ENCODE data around the gene ITSN1.

The ITSN1 gene

DNA sequence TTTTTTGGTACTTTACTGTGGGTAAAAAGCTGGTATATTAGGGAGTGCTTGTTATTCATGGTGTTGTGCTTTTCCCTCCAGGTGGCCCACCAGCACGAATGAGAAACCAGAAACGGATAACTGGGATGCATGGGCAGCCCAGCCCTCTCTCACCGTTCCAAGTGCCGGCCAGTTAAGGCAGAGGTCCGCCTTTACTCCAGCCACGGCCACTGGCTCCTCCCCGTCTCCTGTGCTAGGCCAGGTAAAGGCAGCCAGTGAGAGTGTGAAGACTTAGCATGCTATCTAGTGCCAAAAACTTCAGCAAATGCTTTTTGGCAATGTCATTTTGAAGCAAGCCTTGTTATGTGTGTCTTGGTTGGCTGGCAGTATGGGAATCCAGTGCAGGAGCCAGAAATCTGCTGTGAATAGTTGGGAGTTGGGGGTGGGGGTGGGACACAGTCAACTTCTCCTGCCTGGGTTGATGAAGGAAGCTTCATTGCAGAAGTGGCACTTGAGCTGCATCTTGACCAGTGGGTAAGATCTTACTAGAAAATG, 171.6 kb downstream of the ITSN1 start:
- DNase-seq (ENCODE audit: low spot score) = no peak

DNA sequence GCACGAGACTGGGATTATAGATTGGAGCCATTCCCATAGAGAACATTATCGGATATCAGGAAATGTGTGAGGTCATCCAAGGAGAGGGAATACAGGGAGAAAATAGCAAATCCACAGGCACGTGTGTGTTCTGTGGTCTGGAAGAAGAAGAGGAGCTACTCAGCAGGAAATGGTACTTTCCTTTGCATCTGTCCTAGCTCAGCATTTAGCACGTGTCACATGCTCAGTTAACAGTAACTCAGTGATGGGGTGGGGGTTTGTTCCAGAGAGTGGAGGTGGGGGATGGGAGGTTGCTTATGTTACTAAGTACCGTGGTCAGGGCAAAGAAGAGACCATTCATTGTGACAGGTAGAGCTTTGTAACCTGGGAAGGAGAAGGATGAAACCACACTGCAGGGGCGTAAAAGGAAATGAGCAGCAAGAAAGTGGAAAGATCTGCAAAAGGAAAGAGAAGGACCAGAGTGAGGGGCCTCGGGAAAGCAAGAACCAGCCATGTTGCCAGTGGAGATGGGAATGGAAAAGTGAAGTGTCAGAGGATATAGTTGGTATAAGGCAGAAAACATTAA, 172.9 kb downstream of the ITSN1 start:
- DNase-seq (ENCODE audit: low spot score) = no peak

DNA sequence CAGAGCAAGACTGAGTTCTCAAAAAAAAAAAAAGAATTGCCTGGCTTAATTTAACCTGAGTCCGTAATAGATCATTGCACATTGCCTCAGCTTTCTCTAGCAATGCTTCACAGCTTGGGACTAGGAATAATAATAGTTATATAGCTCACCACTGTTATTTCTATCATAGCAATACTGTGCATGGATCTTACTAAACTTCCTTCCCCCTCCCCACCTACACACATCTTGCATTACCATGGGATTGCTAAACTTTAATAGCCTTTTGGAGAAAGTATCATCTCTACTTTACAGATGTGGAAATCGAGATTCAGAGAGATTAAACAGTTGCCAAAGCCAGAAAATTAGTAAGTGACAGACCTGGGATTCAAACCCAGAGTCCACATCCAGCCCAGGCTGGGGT, 173.9 kb downstream of the ITSN1 start:
- DNase-seq (ENCODE audit: low spot score) = no peak

DNA sequence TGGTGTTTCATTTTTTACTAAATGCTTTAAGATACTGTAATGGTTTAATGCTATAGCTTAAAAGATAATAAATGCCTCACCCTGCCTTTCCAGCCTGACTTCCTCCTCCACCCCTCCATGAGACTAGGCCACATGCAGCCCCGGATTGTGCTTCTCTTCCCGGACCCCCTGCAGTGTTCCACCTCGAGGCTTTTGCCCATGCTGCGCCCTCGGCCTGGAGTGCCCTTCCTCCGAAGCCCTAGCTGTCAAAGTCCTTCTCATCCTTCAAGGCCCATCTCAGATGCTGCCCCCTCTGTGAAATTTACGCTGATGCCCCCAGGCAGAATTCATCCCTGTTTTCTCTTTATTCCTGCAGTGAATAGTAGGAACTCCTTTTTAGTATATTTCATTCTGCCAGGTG, 174.8 kb downstream of the ITSN1 start:
- DNase-seq (ENCODE audit: low spot score) = no peak

DNA sequence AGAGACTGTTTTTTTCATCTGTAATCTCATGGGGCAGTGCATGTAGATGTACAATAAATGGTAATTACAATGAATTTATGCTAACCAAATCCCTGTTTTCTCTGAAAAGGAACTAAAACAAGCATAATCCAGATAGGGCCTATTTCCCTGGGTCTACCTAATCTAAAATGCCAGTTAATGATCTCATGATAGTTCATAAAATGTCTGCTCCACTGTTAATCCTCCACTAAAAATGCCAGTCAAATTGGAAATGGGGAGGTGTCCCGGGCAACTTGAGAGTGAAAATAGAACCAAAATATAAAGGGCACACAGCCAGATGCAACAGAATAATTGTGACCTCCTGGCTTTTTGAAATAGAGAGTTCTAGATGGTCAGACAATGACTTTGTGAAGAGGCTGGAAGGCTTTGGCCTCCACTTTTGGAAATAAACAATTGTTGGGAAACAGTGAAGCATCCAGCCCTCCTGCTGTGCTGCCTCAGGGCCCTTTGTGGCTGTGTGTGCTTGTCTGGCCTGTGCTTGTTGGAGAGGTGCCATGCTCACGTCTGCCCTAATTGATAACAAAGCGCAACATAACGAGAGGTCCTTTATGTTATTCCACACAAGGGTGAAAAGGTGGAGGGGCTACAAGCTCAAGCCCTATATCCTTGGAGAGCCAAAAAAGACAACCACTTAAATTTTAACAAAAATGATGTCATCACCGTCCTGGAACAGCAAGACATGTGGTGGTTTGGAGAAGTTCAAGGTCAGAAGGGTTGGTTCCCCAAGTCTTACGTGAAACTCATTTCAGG, 175.6 kb downstream of the ITSN1 start:
- DNase-seq (ENCODE audit: low spot score) = no peak

DNA sequence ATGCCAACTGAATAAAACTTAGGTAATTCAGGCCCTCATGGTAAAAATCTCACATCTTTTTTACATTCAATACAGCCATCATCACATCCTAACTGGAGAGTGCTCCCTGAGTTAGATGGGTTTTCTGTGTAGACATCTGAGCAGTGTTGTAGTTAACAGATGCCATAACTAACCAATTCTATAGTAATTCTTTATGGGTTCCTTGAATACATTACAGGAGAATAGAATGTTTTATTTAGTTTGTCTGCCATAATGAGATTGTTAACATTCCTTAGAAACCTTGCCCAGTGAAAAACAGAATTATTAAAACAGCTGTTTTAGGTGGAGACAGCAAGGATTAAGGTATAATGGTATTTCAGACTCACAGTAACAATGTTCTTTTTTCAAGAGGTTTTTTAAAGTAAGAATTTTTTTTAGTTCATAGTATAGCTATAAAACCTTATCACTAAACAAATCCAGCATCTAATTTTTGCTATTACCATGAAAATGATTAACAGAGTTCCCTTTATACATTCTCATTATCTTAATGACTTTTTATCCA, 178.0 kb downstream of the ITSN1 start:
- no peak for DNase-seq (ENCODE audit: low spot score)

DNA sequence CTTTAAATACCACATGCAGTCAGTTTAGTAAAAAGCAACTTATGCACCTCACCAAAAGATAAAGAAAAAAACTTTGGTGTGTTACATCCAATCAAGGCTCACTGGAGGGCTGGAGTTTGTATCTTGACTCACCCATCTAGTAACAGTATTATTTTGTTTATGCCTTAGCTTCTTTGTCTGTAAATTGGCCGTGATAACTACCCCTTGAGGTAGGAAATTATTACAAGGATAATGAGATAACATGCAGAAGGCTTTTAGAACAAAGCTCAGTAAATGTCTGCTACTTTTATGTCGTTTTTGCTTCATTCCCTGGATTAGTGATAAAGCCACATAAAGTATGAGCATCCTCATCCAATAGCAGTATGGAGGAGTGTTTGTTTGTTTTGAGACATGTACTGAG, 178.5 kb downstream of the ITSN1 start:
- DNase-seq (ENCODE audit: low spot score) = no peak

DNA sequence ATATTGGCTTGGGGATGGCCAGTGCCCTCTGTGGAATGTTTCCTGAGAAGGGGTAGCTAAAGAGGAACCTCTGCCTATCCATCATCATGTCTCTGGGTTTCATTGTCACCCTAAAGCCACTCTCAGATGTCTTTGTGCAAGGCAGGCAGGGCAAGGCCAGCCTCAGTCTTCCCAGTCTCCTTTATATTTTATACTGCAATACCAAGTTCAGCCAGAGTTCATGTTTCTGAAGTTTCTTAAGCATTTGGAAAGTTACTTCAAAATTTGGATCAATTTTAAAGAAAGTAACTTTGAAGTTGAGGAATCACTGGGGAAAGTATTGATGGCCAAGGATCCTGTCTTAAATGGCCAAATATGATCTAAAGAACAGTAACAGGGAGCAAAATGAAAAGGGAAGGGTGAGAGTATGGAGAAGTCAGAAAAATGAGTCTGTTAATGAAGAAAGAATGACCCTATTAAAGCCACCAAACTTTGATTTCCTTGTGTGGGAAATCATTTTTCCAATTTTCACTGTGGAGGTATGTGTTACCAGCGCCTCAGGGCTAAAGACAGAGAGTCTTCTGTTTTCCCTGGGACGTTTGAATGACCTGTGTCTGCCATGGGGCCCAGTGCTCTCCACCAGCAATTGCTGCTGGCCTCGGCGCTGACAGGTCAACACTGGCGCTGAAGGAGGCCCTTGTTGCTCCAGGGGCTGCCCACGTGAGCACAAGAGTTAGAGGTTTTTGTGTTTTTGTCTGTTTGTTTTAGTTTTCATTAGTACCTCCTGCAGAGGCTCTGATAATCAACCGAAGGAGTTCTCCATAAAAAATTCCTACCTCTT, 179.4 kb downstream of the ITSN1 start:
- DNase-seq (ENCODE audit: low spot score) = no peak

DNA sequence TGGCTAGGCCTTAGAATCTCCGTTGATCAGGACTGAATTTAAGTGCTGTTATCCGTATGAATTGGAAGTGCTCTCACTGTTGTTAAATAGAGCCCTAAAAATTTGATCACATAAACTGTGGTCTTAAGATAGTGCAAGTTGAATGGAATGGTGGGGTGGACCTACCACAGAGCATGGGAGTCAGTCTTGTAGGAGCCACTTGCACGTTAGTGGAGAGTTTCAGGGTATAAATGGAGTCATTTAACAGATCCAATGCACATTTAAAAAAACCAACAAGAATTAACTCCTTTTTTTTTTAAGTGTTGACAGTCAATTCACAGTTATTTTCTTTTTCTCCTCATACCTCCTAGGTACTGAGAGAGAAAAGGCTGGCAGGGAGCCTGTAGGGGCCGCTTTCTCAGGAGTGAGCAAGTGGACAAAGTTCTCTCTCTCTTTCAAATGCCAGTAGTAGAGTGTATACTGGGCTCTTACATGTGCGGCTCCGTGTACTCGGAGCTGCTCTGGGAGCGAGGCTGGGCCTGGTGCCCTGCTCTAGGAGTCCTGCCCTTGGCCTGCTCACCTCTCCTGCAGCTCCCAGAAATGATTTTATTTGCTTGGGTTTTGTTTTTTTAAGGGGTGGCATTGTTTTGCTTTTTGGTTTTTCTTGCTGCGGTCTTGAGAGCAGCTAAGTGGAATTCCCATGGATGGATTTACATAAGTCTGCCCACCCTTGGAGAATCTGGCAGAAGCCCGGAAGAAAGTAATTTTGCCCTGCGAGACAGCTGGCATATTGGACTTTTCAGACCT, 182.0 kb downstream of the ITSN1 start:
- no peak for DNase-seq (ENCODE audit: low spot score)

DNA sequence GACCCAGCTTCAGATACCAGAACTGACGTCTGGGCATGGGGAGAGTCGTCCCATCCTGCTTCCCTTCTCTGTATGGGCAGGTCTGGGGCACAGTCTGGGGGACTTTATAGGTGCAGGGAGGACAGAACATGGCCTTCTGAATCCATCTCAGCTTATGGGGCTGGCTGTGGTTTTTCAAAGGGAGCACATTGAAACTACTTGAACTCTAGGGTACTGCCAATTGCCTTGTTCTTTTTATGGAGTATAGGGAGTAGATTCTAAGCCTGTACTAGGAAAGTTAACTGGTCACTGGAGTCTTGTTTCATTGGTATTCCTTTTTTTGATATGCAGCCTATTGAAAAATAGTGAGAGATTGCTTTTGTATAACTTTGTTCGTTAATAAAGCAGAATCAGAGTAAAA, 183.1 kb downstream of the ITSN1 start:
- no peak for DNase-seq (ENCODE audit: low spot score)

DNA sequence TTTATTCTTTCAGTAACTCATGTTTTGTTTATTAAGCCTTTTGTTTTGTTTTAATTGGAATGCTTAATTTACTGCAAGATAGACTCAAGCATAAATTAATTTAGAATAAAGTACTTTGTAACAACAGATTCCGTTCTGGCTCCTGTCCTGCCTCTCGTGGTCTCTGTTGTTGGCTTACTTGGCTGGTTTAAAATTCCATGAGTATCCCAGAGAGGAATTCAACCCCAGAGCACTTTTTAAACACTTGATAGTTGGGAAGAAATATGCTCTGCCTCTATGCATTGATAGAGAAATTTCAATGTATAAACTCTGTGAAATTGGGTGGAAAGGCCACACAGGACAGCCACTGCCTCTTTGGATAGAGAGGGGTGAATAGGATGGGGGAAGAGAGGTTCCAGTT, 183.6 kb downstream of the ITSN1 start:
- DNase-seq (ENCODE audit: low spot score) = peak; percentile 79

DNA sequence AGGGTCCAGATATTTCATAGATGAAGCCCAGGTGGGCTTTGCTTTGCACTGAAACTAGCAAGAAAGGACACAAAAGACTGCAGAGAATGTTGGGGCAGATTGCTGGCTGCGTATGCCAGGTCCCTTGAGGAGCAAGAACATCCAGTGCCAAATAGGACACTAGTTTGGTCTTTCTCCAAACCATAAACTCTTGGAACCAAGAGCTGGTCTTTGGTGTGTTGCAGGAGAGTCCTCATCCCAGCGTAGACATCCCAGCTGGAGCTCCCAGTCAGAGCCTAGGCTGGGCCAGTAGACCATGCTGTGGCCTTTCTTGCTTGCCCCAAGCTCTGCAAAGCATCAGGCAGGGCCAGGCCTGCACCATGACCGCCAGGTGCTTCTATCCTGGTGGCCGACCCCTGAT, 185.8 kb downstream of the ITSN1 start:
- no peak for DNase-seq (ENCODE audit: low spot score)

DNA sequence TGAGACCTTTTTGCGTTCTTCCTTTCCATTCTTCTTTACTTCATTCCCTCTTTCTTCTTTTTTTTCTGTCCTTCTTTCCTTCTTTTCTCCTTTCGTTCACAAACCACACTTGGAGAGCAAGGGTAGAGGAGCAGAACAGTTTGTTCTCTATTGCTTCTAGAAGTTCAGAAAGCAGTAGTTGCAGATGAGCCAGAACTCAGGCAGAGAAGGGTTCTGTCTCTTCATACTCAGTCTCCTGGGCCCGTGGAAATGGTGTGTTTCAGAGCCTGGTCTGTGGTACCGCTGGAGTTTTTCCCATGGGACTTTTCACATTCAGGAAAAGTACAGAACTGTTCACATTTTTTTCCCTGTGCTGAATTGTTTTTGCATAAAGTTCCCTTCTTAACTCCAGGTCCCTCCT, 186.3 kb downstream of the ITSN1 start:
- DNase-seq (ENCODE audit: low spot score) = no peak

DNA sequence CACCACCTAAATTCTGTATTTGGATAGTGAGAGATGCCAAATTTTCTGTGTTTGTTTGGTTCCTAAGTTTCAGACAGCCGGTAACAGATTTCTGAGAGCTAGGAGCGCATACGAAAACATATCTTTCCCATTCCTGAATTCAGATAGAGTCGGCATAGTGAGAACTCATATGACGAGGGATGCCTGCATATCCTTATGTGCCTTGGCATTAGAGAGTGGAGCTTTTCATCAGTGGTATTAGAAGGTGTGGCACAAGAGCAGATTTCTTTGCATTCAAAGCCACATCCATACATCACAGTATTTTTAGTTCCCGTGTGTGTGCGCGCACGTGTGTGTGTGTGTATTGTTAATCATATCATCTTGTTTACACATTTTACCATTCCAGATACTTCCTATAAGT, 187.5 kb downstream of the ITSN1 start:
- no peak for DNase-seq (ENCODE audit: low spot score)

DNA sequence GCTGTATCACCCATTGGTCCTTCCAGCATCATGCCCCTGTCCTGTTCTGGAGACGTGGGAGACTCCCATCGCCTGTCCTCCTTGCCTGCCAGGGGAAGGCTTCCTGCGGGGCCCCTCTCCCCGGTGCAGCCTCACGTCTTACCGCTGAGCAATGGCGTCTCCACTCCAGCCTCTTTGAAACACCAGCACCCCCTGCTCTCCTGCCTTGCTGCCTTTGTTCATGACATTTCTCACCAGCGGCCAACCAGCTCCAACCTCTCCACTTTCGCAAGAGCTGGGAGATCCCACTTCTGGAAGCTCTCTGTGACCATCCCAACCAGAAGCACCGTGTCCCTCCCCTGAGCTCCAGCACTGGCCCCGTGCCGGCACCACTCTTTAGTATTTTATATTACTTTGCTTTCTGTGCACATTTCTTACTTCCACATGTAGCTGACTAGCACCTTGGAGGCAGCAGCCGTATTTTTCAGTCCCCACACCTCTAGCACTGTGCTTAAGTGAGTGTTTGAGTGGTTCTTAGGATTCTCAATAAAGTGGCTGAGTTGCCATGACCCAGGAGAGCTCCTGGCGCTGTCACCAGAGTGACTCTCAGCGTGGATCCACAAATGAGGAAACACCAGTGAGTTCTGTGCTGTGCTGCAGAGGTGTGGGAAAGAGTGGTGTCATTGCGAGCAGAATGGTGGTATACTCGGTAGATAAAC, 189.8 kb downstream of the ITSN1 start:
- DNase-seq (ENCODE audit: low spot score) = no peak

DNA sequence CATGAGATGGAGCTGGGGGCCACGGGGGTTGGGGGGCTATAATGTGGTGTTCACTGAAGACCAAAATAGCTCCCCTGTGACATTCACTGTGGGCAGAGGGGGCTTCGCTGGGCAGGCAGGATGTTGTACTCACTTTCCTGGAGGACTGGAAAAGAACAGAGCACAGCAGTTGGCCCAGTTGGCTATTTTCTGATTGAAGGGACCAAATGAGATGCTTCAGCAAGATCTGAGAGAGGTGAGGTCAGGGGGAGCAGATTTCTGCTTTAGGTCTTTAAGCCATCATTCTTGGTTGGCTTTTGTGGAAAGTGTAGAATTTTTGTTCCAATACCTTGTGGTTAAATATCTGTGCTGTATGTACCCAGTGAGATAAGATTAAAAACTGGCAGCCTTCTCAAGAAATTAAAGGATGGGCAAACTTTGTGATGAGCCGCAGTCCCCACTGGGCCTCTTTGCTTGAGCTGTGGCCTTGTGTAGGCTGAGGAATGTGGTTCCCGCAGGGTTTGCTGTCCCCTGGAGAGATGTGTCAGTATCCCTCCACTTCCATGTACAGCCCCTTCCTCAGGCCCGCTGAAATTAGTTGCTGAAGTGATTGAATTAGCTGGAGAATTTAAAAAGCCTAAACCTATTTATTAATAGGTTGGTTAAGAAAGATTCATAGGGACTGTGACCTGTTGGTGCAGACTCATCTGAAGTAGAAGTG, 192.7 kb downstream of the ITSN1 start:
- no peak for DNase-seq (ENCODE audit: low spot score)

DNA sequence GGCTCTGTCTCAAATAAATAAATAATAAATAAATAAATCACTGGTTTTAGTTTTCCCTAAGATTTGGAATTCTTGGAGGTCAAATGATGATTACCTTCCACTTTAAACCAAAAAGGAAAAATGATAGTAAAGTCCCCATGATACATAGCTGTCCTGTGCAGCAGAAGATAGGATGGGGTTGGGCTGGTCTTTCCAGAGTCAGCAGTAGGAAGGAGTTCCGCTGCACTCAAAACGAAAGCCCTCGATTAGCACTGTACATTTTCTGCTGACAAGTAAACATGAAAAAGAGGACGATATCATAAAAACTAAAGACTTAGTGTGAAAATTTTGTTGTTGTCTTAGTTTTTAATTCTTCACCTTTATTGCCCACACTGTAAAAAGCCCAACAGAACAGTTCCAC, 193.6 kb downstream of the ITSN1 start:
- DNase-seq (ENCODE audit: low spot score) = no peak

DNA sequence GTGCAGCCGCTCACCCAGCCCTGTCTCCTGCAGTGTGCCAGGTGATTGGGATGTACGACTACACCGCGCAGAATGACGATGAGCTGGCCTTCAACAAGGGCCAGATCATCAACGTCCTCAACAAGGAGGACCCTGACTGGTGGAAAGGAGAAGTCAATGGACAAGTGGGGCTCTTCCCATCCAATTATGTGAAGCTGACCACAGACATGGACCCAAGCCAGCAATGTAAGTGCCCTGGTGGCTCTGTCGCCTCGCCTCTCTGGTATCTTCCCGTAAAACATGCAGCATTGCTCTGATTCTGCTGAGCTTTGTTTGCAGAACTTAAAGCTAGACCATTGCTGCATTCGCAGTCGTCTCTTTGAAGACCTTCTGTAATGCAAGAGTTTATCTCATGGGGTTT, 194.1 kb downstream of the ITSN1 start:
- no peak for DNase-seq (ENCODE audit: low spot score)

DNA sequence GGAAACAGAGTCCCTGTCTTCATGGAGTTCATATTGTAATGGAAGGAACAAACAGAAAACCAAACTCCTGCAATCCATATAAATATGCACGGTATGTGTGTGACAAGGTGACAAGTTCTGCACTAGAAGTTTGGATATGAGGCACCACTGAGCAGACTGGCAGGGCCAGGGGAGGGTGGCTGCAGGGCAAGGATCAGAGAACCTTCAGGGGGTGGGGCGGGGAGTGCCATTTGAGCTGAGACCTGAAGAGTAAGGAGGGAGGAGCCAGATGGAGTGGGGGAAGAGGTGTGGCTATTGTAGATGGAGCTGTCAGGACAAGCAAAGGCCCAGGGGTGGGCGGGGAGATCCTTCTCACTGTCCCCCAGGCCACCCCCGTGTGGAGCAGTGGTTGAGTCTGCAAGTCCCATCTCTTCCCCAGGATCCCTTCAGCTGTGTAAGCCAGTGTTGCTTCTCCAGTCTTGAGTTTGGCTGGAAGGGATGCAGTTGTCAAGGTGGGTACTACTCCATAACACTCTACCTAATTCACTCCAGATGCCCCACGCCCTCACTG, 196.9 kb downstream of the ITSN1 start:
- no peak for DNase-seq (ENCODE audit: low spot score)

DNA sequence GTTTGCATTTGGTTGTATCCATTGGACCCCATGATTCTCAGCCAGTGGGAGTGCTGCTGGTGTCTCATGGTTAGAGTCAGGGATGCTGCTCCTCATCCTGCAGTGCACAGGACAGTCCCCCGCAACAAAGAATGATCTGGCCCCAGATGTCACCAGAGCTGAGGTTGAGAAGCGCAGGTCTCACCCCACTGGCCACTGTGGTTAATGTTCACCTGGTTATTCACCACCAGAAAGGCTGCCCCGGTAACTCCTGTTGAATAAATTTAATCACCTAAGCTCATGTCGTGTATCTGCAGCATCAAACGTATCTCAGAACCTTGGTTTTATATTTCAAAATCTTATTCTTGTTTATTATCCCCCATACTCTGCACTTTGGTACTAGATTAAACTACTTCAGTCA, 197.5 kb downstream of the ITSN1 start:
- DNase-seq (ENCODE audit: low spot score) = no peak

Measured in AG20443 (cell line).